Measurements from ENCODE around the gene GAL3ST3. TPM values are rescaled to one million over a fixed set of nuclear protein-coding genes. Genes with fewer than 3 reads are reported as not detected.

Gene GAL3ST3
- total RNA-seq, 1 donor from 2014 or later = 0.18 TPM

DNA sequence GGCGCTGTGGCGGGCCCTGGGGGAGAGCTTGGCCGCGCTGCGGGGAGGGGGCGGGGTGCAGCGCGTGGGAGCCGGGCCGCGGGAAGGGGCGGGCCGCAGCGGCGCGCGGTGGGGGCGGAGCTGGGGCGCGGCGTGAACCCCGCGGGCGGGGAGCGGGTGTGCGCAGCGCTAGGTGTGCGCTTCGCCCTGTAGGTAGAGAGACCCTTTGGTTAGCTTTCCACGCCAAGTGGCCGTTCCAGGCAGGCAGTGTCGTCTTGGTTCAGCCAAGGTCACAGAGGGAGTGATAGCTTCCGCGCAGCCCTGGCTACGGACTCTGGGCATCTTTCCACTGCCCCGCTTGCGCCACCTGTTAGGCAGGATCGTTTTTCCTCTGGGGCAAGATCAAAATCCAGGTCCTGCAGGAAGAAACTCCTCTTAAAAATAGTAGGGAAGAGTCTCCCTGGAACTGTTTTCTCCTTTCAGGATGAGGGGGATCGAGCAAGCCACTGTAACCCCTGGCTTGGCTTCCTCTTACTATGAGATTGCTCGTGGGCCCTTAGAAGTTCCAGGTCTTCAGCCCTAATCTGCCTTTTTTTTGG, 46.2 kb downstream of the GAL3ST3 start:
- H3K27ac Mint-ChIP-seq = peak overlapping the region; percentile 99
- intact Hi-C loops (cut with micrococcal nuclease) = loop anchor here (1.0 to 5.0 kb wide), 5 partner anchors 13 to 290 kb away; partner anchors contain the start of genes KAT5, SART1 and SF3B2
- H3K9me3 Mint-ChIP-seq = no peaks in the 10 kb centered on the region
- DNase-seq (ENCODE audit: low spot score) = no peak
- peaks cover 76% of the 10 kb centered on the region for H3K36me3 Mint-ChIP-seq (ENCODE audit: low read depth)
- H3K4me3 Mint-ChIP-seq (ENCODE audit: low read depth) = peak overlapping the region; percentile 98
- no peaks in the 10 kb centered on the region for H3K27me3 Mint-ChIP-seq (ENCODE audit: low read depth)
- H3K4me1 Mint-ChIP-seq (ENCODE audit: low read depth) = peaks cover 18% of the 10 kb centered on the region

DNA sequence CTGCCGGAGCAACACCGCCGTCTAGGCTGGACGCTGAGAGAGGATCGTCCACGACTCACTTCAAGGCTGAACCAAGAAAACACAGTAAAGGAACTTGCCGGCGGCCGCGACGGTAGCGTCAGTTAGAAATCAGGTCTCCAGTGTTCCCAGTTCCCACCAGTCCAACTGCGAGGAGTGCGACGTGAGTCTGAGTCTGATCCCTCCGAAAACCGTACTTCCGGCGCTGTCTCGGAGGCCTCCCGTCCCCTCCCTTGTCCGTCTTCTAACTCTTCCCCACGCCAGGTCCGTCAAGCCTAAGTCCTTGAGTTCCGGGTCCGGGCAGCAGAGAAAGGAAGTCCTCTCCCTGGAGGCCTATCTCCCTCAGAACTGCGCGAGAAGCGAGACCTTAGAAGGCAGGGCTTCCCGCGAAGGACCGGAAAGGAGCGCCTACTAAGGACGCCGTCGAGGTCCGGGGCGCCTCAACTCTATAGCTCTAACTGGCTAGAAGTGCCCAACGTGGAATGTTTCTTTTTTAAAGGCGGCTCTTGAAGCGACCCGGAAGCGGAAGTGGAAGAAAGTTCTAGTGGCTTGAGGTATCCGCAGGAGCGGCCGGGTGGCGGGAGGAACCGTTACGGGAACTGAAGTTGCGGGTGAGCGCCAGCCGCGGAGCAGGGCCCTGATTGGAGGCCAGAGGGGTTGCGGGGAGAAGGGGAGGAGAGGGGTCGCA, 46.9 kb downstream of the GAL3ST3 start, which contains the start of the genes BANF1 and EIF1AD:
Gene BANF1, plus strand, starts transcription at position 562 of the 706 bp plus-strand sequence. CDS start 748 bp downstream, outside the sequence.
Gene EIF1AD, minus strand, starts transcription at position 216 of the 706 bp plus-strand sequence. CDS start 1,768 bp downstream, outside the sequence.
- Mint-ChIP-seq H3K36me3 (ENCODE audit: low read depth) (peaks cover 82% of the 10 kb centered on the region), H3K4me3 (ENCODE audit: low read depth) (peak within 1 kb of the TSS; percentile 98), H3K4me1 (ENCODE audit: low read depth) (peaks cover 20% of the 10 kb centered on the region), H3K27ac (peak within 1 kb of the TSS; percentile 99), H3K9me3 (no peaks in the 10 kb centered on the region), H3K27me3 (ENCODE audit: low read depth) (no peaks in the 10 kb centered on the region)
- intact Hi-C loops (cut with micrococcal nuclease) = loop anchor here (1.0 to 5.0 kb wide), 5 partner anchors 13 to 290 kb away; partner anchors contain the start of genes KAT5, SART1 and SF3B2
- DNase-seq (ENCODE audit: low spot score) = peak; percentile 96

DNA sequence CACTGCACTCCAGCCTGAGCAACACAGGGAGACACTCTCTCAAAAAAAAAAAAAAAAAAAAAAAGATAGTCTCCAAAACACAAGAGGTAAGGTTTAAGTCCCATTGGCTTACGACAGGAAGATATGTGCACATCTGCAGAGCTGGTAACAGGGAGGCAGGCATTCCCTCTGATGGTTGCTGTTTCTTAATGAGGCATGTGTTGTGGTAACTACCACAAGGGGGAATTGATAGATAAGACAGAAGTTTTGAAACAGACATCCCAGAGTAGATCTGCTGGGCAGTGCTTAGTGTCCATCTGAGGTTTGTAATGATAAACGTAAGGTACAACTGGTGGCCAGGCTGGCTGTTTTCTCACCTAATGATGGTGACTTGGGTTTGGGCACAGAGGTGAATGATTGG, 51.7 kb downstream of the GAL3ST3 start:
- H3K36me3 Mint-ChIP-seq (ENCODE audit: low read depth) = peaks cover 57% of the 10 kb centered on the region
- DNase-seq (ENCODE audit: low spot score) = no peak
- peaks cover 13% of the 10 kb centered on the region for H3K4me1 Mint-ChIP-seq (ENCODE audit: low read depth)
- intact Hi-C loops (cut with micrococcal nuclease) = no loop called here
- no peaks in the 10 kb centered on the region for H3K27me3 Mint-ChIP-seq (ENCODE audit: low read depth)
- no peak overlapping the region for H3K4me3 Mint-ChIP-seq (ENCODE audit: low read depth)
- no peak overlapping the region for H3K27ac Mint-ChIP-seq
- H3K9me3 Mint-ChIP-seq = no peaks in the 10 kb centered on the region

DNA sequence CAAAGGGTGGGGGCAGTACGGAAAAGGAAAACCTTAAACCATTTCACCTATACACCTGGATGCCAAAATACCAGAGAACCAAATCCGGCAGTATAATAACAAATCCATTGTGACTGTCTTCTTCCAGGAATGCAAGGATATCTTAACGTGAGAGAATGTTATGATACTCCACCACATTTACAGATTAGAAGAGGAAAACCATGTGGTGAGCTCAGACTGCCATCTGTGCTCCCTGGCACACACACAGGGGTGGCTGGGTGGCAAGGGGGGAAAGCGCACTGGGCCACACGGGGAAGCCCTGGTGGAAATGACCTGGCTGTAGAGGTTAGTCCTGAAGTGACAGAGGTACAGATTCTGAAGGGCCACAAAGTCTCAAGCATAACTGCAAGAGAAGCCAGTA, 56.9 kb downstream of the GAL3ST3 start:
- Mint-ChIP-seq H3K9me3 (no peaks in the 10 kb centered on the region), H3K27me3 (ENCODE audit: low read depth) (no peaks in the 10 kb centered on the region), H3K27ac (no peak overlapping the region), H3K4me1 (ENCODE audit: low read depth) (peaks cover 7% of the 10 kb centered on the region), H3K36me3 (ENCODE audit: low read depth) (peaks cover 17% of the 10 kb centered on the region), H3K4me3 (ENCODE audit: low read depth) (no peak overlapping the region)
- intact Hi-C loops (cut with micrococcal nuclease) = no loop called here
- no peak for DNase-seq (ENCODE audit: low spot score)

Other genes with a start within 250 kb of the GAL3ST3 start
- gene SNX32, start 215.2 kb downstream of the GAL3ST3 start, total RNA-seq = 0.64 and 0.96 TPM in 2 replicates
- 1,155 and 1,184 TPM in 2 replicates for gene CFL1, start 191.0 kb downstream of the GAL3ST3 start, total RNA-seq
- 84.9 and 90.5 TPM in 2 replicates for gene MUS81, start 188.7 kb downstream of the GAL3ST3 start, total RNA-seq
- gene EFEMP2, start 176.4 kb downstream of the GAL3ST3 start, total RNA-seq = 8.8 and 9.2 TPM in 2 replicates
- 10.0 and 10.3 TPM in 2 replicates for gene CTSW, start 169.3 kb downstream of the GAL3ST3 start, total RNA-seq
- 95.4 and 99.8 TPM in 2 replicates for gene FIBP, start 160.7 kb downstream of the GAL3ST3 start, total RNA-seq
- gene CCDC85B, start 158.5 kb downstream of the GAL3ST3 start, total RNA-seq = 53.2 and 55.2 TPM in 2 replicates
- gene FOSL1, start 148.8 kb downstream of the GAL3ST3 start, total RNA-seq = 24.0 and 25.9 TPM in 2 replicates
- gene C11orf68, start 130.1 kb downstream of the GAL3ST3 start, total RNA-seq = 23.7 and 23.8 TPM in 2 replicates
- 116 and 118 TPM in 2 replicates for gene DRAP1, start 129.7 kb downstream of the GAL3ST3 start, total RNA-seq
- gene TSGA10IP, start 103.7 kb downstream of the GAL3ST3 start, total RNA-seq = not detected in 2 replicates
- gene SART1, start 87.4 kb downstream of the GAL3ST3 start, total RNA-seq = 81.7 and 98.5 TPM in 2 replicates
- 64.5 and 65.2 TPM in 2 replicates for gene EIF1AD, start 47.0 kb downstream of the GAL3ST3 start, total RNA-seq
- gene BANF1, start 46.7 kb downstream of the GAL3ST3 start, total RNA-seq = 272 and 281 TPM in 2 replicates
- 0.69 and 0.75 TPM in 2 replicates for gene CST6, start 37.2 kb downstream of the GAL3ST3 start, total RNA-seq
- 0.46 and 0.78 TPM in 2 replicates for gene CATSPER1, start 22.7 kb downstream of the GAL3ST3 start, total RNA-seq
- 252 and 268 TPM in 2 replicates for gene SF3B2, start 3.2 kb upstream of the GAL3ST3 start, total RNA-seq
- gene PACS1, start 21.1 kb upstream of the GAL3ST3 start, total RNA-seq = 75.6 and 83.7 TPM in 2 replicates
- 48.3 and 51.9 TPM in 2 replicates for gene KLC2, start 208.5 kb upstream of the GAL3ST3 start, total RNA-seq
- 134 and 139 TPM in 2 replicates for gene RAB1B, start 219.5 kb upstream of the GAL3ST3 start, total RNA-seq
- 0.91 and 1.5 TPM in 2 replicates for gene CNIH2, start 229.0 kb upstream of the GAL3ST3 start, total RNA-seq
- gene YIF1A, start 240.0 kb upstream of the GAL3ST3 start, total RNA-seq = 78.9 and 85.2 TPM in 2 replicates
- not detected in 2 replicates for gene TMEM151A, start 242.7 kb upstream of the GAL3ST3 start, total RNA-seq

All from activated T-helper 2 cell treated with anti-CD3 and anti-CD28 coated beads, Interferon-gamma antibody, Interleukin-2, Interleukin-4, amounts not matched to agents 10 μg/mL and 5 μg/mL and 100 μg/mL, durations not matched to agents 14 hours and 24 hours and 36 hours (primary cell).